CD4-positive, alpha-beta T cell treated with Interleukin-1 beta for 1 hour (primary cell): ENCODE measurements around the gene WHAMM.
"Not testable (repeated sequence)": the region's sequence is repeated elsewhere in the genome, so short reads cannot be mapped to it uniquely, and the experiment has no call there.

ENCODE experiments used
- DNase-seq, 2 donors: peaks; one replicate each; pipeline ENCODE4 v3.0.0-alpha.2; 2020 to 2022

WHAMM gene

DNA sequence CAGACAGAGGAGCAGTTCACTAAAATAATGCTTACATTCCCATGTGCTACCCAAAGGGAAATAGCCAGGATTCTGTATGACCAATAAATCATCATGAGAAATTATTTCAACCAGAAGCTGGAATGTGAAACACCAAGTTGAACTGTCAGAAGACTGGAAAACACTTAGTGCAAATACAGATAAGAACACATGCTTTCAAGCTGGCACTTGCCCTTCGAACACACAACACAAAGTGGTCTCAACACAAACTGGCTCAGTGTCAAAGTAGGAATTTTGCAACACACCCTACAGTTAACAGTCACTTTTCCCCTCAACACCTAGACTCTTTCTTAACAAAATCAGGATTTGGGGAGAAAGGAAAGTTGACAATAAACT lies 4.9 kb upstream of the WHAMM start:
- no peak for DNase-seq

DNA sequence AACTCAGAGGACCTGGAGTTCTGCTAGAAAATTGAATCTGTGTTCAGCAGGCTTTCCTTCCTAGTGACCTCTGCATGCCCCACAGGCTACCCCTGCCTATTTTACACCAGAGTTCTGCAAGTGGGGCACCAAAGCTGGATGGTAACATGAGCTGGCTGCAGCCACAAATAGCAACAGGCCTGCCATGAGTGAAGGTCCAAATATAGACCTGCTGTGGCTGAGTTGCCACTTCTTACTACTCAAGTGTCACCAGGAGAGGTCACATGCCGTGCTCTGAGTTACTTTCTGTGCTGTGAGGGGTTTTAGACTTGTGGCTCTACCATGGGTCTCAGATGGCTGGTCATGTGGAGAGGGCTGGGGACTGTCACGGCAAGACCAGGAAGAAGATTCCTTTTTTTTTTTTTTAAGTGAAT lies 3.4 kb upstream of the WHAMM start, which contains the start of gene FSD2:
FSD2 (minus strand) TSS at position 76 of the 413 bp plus-strand sequence. CDS start 18,679 bp downstream, outside the sequence.
- peak in 1 of 2 donors; percentile 24 for DNase-seq

DNA sequence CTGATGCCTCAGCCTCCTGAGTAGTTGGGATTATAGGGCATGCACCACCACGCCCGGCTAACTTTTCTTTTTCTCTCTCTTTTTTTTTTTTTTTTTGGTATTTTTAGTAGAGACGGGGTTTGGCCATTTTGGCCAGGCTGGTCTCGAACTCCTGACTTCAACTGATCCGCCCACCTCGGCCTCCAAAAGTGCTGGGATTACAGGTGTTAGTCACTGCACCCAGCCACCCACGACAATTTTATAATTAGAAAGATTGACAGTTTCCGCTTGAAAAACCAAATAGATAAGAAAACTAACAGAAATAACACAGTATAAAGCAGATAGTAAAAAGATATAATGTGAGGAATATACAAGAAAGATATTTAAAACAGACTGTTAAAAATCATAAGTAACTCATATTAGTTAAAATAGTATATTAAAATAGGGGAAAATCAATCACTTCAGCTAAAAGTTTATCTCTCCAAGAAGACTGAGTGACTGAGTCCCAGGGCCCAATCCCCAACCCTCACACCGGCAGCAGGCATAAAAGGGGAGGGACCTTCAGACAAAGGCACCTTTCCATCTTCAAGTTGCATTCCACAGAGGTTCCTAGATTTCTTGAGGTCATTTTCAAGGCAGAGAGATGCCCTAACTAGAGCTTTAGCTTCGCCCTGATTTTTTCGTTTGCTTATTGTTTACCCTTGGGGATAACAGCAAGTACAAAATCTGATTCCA lies 1.4 kb upstream of the WHAMM start:
- no peak for DNase-seq

DNA sequence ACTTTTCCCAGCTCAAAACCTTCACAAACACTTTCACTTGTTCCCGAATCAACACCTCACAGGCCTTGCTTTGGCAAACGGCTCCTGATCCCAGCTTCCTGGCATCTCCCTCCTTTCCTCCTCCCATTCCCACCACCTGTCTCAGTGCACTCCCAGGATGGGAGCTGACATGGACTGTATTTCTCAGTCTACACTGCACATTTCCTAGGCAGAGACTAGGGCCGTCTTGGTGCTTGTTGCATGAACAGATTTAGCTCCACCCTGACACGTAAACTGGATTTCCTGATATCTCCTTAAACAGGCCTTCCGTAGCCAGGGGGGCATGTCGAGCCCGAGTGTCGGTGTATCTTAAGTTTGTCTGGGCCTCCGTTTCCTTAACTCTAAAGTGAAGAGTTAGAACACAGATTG lies 790 bp upstream of the WHAMM start:
- DNase-seq: no peak

DNA sequence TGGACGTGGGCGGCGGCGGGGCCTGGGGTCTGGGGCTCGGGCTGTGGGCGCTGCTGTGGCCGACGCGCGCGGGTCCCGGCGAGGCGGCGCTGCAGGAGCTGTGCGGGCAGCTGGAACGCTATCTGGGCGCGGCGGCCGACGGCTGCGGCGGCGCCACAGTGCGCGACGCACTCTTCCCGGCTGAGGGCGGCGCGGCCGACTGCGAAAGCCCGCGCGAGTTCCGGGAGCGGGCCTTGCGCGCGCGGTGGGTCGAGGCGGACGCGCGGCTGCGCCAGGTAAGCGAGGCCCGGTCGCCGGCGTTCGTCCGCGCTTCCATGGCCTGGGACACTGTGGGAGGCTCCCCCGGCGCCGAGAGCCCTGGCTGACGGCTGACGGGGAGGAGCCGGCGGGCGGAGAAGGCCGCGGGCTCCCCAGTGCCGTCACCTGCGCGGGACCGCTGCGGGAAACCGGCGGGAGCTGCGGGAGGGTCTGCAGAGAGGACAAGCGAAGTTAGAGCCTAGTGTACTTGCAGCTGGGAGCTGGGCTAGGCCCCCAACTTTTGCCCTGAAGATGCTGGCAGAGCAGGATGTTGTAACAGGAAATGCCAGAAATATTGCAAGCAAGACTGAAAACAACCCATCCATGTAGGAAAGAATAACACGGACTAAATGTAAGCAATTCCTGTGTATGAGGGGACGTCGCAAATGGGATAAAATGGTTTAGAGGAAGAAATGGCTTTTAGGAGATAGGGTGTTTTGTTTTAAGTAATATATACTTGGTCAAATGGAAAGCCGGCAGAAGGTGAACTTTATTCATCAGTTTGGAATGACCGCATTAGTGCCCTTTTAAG lies 847 bp downstream of the WHAMM start:
- DNase-seq: peak; percentile 36 to 41

DNA sequence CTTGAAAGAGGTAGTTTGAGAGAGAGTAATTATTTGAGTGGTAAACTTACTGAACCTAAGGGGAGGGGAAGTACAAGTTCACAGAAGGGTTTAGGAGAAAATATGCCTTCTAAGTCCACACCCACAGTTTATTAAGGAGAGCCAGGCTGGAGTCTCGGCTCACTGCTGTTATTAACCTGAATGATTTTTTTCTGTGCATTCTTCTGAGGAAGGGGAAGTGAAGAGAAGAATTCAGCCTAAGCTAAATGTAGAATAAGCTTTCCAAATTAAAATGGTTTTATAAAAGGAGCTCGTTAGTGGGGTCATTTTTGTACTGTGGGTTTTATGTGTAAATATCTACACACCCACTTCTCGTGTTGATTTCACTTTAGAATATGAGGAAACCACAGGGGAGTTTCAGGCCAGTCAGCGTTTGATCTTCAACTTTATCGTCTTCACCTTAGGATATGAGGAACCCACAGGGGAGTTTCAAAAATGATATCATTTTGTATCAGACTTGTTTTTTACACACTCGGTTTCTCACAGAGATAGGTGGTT lies 1.5 kb downstream of the WHAMM start:
- peak; percentile 66 to 85 for DNase-seq

DNA sequence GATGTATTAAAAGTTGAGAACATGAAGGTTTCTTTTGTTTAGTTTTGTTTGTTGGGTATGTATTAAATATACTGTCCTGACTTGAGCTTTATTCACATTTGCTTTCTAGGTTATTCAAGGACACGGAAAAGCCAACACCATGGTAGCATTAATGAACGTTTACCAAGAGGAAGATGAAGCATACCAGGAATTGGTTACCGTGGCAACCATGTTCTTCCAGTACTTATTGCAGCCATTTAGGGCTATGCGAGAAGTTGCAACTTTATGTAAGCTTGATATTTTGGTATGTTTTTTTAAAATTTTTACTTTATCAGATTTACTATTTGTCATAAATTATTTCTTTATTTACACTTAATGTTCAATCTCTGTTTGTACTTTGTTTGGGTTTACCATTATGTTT lies 3.6 kb downstream of the WHAMM start:
- no peak for DNase-seq

DNA sequence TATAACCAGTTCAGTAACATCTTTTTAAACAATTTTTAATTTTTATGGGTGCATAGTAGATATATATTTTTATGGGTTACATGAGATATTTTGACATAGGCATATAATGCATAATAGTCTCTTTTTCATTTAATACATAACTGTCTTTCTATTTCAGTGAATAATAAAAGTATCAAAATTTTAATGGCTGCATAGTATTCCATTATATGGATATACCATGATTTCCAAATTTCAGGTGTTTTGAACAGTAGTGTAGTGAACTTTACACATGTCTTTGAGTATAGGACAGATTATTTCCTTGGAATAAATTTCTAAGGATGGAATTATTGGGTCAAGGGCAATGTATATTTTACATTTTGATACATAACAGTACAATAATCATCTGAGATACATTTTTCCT lies 10.7 kb downstream of the WHAMM start:
- no peak for DNase-seq

DNA sequence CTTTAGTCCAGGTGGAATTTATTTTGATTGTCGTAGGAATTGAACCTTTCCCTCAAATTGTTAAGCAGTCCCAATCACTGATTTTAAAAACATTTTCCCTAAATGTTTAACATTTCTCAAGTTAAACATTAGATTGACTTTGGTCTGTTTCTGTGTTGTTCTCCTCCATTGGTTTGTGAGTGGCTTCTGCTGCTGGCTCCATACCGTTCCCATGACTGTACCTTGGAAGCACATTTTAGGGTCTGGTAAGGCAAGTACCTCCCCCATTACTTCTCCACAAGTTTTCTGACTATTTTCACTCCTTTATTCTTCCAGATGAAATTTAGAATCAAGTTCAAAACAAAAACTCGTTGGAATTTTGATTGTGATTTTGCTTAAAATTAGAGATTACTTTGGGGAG lies 12.0 kb downstream of the WHAMM start:
- not testable (repeated sequence) for DNase-seq

DNA sequence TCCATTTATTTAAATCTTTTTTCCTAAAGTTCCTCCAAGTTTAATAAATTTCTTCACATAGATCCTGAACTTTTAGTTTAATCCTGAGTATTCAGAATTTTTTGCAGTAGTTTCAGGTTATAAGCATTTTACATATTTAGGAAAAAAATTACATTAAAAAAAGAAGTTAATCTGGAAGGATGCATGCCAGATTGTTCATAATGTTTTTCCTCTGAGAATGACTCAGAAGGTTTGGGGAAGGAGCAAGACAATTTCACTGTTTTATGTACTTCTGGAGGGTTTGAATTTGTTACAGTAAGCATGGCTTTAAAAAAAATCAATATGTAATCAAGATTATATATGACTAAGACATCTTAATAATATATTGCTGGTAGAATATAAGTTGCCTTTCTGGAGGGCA lies 12.4 kb downstream of the WHAMM start:
- not testable (repeated sequence) for DNase-seq

DNA sequence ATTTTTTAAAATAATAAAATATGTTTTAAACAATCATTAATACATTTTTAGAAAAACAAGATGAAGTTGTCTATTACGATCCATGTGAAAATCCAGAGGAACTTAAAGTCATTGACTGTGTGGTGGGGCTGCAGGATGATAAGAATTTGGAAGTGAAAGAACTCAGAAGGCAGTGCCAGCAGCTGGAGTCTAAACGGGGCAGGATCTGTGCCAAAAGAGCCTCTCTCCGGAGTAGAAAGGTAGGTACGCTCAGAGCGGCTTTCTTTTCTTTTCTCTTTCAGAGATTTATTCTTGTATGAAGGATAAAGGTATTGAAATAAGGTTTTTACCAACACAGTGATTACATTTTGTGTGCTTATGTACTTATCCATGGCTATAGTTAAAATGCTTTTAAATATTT lies 13.6 kb downstream of the WHAMM start:
- no peak for DNase-seq

DNA sequence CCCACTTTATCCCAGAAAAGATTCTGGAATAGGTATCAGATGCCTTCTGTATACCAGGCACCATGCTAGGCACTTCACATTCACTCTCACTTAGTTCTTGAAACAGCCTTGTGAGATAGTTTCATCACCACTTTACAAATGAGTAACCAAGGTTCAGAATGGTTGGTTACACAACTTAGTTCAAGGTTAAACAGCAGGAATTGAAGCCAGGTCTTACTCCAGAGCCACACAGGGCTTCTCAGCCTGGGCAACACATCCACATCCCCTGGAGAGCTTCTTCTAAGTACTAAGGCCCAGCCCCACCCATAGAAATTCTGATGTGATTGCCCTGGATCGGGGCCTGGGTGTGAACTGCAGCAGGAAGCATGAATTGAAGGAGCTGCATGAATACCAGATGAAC lies 18.6 kb downstream of the WHAMM start:
- DNase-seq: no peak

DNA sequence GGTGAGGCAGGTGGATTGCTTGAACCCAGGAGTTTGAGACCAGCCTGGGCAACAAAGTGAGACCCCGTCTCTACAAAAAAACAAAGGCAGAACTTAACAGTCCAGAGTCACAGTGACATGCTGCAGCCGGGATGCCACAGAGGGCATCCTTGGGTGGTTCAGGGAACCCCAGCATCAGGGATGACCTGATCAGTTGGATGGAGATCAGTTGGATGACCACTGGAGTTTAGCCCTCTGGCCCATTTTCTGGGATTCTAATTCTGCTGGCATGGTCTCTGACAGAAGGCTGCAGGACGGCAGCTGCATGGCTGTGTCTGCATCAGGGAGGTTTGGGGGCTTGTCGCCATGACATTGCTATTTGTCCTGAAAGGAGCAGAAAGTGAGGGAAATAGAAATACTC lies 19.8 kb downstream of the WHAMM start:
- no peak for DNase-seq

DNA sequence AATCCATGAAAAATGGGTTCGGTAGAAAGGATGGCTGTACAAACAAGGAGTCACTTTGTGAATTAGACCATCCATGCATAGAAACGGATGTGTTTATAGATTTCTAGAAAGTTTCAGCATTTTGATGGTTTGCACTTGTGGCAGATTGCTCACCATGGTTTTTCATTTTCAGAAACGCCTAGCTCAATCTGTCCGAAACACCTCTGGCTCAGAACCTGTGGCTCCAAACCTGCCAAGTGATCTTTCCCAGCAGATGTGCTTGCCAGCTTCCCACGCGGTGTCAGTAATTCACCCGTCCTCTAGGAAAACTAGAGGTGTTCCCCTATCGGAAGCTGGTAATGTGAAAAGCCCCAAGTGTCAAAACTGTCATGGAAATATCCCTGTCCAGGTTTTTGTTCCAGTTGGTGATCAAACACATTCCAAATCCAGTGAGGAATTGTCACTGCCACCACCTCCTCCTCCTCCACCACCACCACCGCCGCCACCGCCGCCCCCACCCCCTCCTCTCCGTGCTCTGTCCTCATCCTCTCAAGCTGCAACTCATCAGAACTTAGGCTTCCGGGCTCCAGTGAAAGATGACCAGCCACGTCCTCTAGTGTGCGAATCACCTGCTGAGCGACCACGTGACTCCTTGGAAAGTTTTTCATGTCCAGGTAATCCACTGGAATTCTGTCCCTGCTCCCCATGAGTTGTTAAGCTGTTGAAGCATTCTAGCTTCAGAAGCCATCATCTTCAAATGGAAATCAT lies 21.2 kb downstream of the WHAMM start:
- DNase-seq: no peak

DNA sequence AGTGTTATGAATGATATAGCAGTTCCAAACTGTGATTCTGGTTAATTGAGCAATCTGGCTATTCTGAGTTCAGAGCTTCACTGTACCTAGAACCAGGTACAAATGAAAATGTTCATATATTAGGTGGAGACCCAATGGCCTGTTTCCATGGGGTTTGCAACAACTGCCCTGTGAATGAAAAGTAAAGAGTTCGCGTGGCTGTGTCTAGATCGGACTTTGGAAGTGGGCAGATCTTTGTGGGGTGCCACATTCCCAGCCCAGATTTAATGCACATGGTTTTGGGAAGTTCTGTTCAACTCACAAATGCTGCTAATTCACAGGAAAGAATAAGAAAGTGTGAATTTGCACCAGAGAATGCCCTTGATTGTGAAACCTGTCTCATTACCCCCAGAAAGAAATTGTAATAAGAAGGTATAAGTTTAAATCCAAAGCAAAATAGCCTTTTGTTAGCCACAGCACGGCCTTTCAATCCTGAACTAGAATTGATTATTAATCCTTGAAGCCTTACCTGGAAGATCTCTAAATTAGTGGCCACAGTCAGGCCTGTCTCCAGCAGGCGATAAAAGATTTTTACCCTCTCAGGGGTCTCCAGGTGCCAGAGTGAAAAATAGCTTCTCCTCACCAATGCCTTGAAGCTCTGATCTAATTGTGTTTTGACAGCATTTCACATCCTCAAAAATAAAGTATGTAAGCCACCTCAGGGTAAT lies 22.6 kb downstream of the WHAMM start:
- DNase-seq: no peak

DNA sequence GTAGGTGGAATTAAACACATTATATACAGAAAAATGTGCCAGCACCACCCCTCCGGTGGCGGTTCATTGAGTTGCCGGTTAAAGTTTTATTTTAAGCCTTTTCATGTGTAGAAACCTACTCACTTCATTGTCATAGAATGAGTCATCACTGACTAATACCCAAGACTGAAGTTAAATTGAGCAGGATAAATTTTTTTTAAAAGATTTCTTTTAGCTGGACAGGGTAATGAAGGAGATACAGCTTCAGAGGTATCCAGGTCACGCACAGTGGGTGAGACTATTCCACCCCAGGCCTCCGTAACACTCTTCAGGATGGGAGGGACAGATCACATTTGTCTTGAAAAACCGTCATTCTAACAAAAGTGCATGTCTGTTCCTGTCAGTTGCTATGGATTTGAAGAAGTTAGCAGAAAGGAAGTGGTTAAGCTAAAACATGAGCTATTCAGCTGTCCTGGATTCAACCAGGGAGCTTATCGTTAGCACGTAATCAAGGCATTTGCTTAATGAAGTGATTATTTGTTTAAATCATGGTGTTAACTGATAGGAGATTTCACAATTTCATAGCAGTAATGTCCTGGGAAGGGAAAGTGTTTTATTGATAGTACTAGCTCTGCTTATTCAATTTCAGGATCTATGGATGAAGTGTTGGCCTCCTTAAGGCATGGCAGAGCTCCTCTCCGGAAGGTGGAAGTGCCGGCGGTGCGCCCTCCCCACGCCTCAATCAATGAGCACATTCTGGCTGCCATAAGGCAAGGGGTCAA lies 23.4 kb downstream of the WHAMM start:
- DNase-seq: no peak

DNA sequence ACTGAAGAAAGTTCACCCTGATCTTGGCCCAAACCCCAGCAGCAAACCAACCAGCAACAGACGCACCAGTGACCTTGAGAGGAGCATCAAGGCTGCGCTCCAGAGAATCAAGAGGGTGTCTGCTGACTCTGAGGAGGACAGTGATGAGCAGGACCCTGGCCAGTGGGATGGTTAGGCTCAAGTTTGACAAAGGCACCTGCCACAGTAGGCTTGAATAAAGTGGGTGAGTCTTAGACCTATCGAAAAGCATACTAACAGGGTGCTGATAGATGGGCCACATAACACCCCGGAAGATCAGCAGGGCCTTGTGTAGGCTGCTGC lies 23.9 kb downstream of the WHAMM start:
- DNase-seq: no peak

DNA sequence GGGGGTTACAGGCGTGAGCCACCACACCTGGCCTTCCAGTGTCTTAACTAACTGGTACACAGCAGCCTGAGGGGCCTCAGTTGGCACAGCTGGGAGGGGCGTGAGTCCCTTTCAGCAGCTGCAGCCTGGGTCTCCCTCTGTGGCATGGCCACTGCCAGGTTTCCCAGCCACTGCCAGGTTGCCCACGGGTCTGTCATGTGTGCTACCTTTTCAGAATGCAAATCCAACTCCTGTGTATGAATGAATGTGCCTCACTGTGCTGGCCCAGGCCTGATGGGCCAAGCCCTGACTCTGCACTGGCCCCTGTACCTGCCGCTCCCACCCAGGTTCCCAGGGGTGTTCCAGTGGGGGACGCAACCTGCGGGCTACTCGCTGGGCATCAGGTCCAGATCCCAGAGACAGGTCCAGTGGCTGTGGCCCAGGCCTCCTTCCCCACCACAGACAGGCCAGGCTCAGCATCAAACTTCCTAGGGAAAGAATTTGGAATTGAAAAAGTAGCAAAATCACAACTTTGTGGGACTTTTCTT lies 26.0 kb downstream of the WHAMM start:
- no peak for DNase-seq

DNA sequence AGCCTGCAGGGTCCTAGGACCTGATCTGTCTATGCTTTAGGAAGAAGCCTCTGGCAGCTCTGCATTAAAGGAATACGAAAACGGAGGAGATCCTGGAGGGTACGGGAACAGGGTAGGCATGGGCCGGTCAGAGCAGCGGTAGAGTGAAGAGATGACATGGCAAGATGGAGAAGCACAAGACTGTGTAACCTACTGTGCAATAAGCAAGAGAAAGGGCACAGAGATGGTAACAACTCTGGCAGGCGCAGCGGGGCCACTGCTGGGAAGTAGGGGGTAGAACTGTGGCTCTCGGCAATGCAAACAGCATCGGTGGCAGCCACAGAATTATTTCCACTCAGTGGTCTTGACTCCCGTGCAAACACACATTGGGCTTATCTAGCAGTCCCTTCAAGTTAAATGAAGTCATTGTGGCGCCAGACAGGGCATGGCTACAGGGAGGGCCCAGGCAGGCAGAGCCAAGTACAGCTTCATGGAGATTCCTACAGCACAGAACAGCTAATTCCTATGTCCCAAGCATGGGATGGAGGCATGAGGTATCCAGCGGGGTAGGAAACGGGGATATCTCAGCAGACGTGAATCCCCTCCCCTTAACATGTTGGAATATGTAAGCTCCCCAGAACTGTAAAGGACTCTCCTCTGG lies 28.8 kb downstream of the WHAMM start:
- no peak for DNase-seq

DNA sequence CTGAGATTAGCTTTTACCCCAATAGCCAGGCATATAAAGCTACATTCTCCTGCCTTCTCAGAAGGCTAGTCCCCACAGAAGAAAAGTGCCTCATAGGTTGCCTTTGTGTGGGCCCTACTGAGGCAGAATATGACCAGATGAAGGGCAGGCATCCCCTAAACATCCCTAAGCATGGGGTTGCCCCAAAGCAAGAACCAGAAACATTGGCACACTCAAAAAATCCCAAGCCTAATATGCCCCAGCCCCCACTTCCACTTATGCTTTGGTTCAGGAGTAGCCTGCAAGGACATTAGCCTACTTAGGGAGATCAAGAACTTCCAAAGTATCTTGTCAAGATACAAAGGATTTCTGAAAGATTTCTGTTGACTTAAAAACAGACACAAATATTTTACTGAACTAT lies 29.7 kb downstream of the WHAMM start:
- DNase-seq: no peak

DNA sequence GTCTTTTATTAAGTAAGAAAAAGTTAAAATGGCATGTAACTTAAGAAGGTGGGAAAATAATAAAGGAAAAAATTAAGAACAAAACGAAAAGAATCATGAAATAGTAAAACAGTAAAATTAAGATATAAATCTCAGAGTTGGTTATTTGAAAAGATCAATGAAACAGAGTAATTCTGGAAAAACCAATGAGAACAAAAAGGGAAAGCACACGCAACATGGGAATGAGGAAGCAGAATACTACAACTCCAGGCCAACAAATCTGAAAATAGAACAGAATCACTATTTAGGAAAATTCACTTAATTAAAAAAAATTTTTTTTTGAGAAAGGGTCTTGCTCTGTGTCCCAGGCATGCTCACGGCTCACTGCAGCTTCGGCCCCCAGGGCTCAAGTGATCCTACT lies 30.7 kb downstream of the WHAMM start:
- DNase-seq: no peak
